Measurements from ENCODE around the gene GRIA1. TPM values are rescaled to one million over a fixed set of nuclear protein-coding genes. Genes with fewer than 3 reads are reported as not detected.

Gene GRIA1
- total RNA-seq, 1 donor from 2014 or later, result 0.55 TPM

GRCh38 chr5:153654504-153655200 lies 164.2 kb downstream of the GRIA1 start:
- H3K27me3 Mint-ChIP-seq (ENCODE audit: low read depth), result peaks cover 2% of the 10 kb centered on the region
- H3K4me1 Mint-ChIP-seq (ENCODE audit: low read depth), result peaks cover 12% of the 10 kb centered on the region
- no peak for TF ChIP-seq CTCF (IDR thresholded peaks at IDR 0.05)
- no peak for DNase-seq (ENCODE audit: low spot score)
- no peak overlapping the region for H3K4me3 Mint-ChIP-seq (ENCODE audit: unreplicated experiment)
- H3K27ac Mint-ChIP-seq (ENCODE audit: unreplicated experiment), result no peak overlapping the region
- no peaks in the 10 kb centered on the region for H3K9me3 Mint-ChIP-seq (ENCODE audit: low read depth)
- H3K36me3 Mint-ChIP-seq (ENCODE audit: low read depth), result peaks cover 2% of the 10 kb centered on the region

- Mint-ChIP-seq H3K4me1 (ENCODE audit: low read depth) (peaks cover 12% of the 10 kb centered on the region), H3K9me3 (ENCODE audit: low read depth) (no peaks in the 10 kb centered on the region), H3K27me3 (ENCODE audit: low read depth) (peaks cover 2% of the 10 kb centered on the region), H3K36me3 (ENCODE audit: low read depth) (peaks cover under 1% of the 10 kb centered on the region), H3K4me3 (ENCODE audit: unreplicated experiment) (no peak overlapping the region), H3K27ac (ENCODE audit: unreplicated experiment) (no peak overlapping the region)
- no peak for DNase-seq (ENCODE audit: low spot score)
- no peak for TF ChIP-seq CTCF (IDR thresholded peaks at IDR 0.05)
Measured at GRCh38 chr5:153655201-153655510, 164.7 kb downstream of the GRIA1 start.

- H3K36me3 Mint-ChIP-seq (ENCODE audit: low read depth), result no peaks in the 10 kb centered on the region
- H3K4me1 Mint-ChIP-seq (ENCODE audit: low read depth), result peaks cover 12% of the 10 kb centered on the region
- no peaks in the 10 kb centered on the region for H3K9me3 Mint-ChIP-seq (ENCODE audit: low read depth)
- no peak overlapping the region for H3K4me3 Mint-ChIP-seq (ENCODE audit: unreplicated experiment)
- H3K27ac Mint-ChIP-seq (ENCODE audit: unreplicated experiment), result no peak overlapping the region
- TF ChIP-seq CTCF (IDR thresholded peaks at IDR 0.05), result no peak
- H3K27me3 Mint-ChIP-seq (ENCODE audit: low read depth), result peaks cover 1% of the 10 kb centered on the region
- no peak for DNase-seq (ENCODE audit: low spot score)
Measured at GRCh38 chr5:153658149-153658548, 167.7 kb downstream of the GRIA1 start.

- H3K27ac Mint-ChIP-seq (ENCODE audit: unreplicated experiment), result no peak overlapping the region
- H3K27me3 Mint-ChIP-seq (ENCODE audit: low read depth), result no peaks in the 10 kb centered on the region
- H3K36me3 Mint-ChIP-seq (ENCODE audit: low read depth), result no peaks in the 10 kb centered on the region
- H3K4me1 Mint-ChIP-seq (ENCODE audit: low read depth), result peaks cover 12% of the 10 kb centered on the region
- no peak for DNase-seq (ENCODE audit: low spot score)
- TF ChIP-seq CTCF (IDR thresholded peaks at IDR 0.05), result no peak
- no peak overlapping the region for H3K4me3 Mint-ChIP-seq (ENCODE audit: unreplicated experiment)
- H3K9me3 Mint-ChIP-seq (ENCODE audit: low read depth), result no peaks in the 10 kb centered on the region
Measured at GRCh38 chr5:153658606-153659005, 168.1 kb downstream of the GRIA1 start.

- Mint-ChIP-seq H3K27me3 (ENCODE audit: low read depth) (no peaks in the 10 kb centered on the region), H3K4me1 (ENCODE audit: low read depth) (peaks cover 12% of the 10 kb centered on the region), H3K4me3 (ENCODE audit: unreplicated experiment) (no peak overlapping the region), H3K36me3 (ENCODE audit: low read depth) (no peaks in the 10 kb centered on the region), H3K9me3 (ENCODE audit: low read depth) (no peaks in the 10 kb centered on the region), H3K27ac (ENCODE audit: unreplicated experiment) (no peak overlapping the region)
- DNase-seq (ENCODE audit: low spot score), result no peak
- no peak for TF ChIP-seq CTCF (IDR thresholded peaks at IDR 0.05)
Measured at GRCh38 chr5:153659039-153659736, 168.7 kb downstream of the GRIA1 start.

Measured in chondrocyte (in vitro differentiated cells).